ENCODE measurements around the gene TFAP2A.

Gene TFAP2A

GRCh38 chr6:10385524-10386132, 29.2 kb downstream of the TFAP2A start:
- no peak for DNase-seq

DNA sequence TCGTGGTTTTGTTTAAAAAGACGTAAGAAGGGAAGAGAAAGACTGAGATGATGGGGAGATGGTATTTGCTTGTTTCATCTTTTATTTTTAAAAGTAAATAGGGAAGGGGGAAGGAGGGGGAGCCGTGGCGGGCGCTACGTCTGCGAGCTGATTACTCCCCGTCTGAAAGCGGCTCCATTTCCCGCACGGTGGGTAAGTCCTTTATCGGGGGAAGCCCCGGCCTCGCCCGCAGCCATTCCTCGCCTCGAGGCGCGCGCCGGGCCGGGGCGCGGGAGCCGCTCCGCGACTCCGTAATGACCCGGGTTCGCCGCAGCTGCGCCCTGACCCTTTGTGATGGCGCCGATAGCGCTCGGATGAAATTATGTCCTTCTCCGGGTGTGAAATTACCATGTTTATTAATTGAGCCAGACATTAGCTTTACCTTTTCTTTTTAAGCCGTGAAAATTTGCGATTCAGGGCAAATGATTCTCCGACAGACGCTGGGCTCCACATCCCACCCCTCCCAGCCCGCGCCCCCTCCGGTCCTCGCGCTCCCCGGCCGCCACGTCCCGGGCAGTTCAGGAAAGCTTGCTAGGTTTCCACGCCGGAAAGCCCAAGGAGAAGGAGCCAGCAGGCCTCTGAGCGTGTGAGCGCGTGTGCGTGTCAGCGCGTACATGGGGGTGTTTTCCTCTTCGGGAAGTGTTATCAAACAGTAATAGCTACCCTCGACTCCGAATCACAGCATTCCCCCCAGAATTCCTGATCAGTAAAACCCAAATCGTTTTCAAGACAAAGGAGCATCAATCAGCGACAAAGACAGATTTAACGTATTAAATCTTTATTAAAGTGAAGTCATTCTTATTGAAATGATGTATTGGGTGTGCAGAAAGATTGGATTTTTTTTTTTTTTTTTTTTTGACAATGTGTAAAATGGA, 30.0 kb downstream of the TFAP2A start:
- no peak for DNase-seq

DNA sequence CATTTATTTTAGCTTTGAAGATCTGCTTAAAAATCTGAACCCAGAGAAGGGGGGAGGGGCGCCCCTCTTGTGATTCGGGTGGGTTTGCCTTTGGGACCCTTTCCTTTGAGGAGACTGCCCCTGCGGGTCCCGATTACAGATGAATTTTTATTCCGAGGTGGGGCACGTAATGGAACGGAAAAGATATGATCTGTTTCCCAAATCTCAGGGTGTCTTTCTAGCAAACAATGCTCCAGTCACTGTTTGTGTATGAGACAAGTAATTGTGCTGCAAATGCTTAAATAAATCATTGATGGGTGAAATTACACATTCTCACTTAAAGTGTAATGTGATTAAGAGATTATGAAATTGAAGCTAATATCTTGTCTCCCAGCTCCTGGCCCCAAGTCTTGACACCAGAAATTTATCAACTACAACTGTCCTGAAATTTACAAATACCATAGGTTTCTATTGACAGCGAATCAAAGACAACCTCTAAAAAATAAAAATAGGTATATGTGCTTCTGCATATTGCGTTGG, 30.7 kb downstream of the TFAP2A start:
- DNase-seq = no peak

GRCh38 chr6:10383331-10384090, 31.4 kb downstream of the TFAP2A start:
- peak in 1 of 58 donors; percentile 10 for DNase-seq

- no peak for DNase-seq
These were observed 32.0 kb downstream of the TFAP2A start for GRCh38 chr6:10382728-10383330.

DNA sequence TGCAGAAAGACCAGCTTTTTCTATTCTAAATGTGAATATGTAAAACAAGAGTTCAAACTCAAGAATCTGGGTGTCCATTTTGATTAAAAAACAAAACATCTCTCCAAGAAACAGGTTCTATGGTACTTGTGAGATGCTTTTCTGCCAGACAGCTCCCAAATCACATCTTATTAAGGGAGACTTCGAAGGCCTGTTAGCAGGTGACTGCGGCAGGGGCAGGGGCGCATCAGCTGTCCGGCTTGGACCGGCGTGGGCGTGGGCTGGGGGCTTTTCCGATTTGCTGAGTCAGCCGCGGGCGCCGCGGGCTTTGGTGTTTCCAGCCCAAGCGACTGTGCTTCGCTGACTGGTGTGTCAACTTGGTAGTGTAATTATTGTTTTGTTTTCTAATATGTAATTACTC, 32.6 kb downstream of the TFAP2A start:
- no peak for DNase-seq

DNA sequence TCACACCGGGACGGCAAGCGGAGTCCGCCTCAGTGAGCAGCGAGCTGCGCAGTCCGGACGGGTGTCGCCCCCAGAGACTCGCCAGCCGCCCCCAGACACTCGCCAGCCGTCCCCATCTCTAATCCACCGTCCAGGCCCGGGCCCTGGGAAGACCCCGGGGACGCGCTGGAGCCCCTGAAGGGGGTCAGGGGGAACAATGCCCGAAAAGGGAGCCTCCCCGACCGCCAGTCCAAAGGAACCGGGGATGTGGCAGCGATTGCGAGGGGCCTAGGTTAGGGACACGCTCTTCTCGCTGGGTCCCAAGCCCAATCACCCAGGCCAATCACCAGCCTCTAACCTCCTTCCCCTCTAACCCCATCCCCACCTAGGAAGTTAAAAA, 33.1 kb downstream of the TFAP2A start:
- peak in 1 of 58 donors; percentile 3 for DNase-seq

- no peak for DNase-seq
These were observed 33.6 kb downstream of the TFAP2A start for GRCh38 chr6:10381133-10381829.

GRCh38 chr6:10375391-10375969, 39.4 kb downstream of the TFAP2A start:
- no peak for DNase-seq

DNA sequence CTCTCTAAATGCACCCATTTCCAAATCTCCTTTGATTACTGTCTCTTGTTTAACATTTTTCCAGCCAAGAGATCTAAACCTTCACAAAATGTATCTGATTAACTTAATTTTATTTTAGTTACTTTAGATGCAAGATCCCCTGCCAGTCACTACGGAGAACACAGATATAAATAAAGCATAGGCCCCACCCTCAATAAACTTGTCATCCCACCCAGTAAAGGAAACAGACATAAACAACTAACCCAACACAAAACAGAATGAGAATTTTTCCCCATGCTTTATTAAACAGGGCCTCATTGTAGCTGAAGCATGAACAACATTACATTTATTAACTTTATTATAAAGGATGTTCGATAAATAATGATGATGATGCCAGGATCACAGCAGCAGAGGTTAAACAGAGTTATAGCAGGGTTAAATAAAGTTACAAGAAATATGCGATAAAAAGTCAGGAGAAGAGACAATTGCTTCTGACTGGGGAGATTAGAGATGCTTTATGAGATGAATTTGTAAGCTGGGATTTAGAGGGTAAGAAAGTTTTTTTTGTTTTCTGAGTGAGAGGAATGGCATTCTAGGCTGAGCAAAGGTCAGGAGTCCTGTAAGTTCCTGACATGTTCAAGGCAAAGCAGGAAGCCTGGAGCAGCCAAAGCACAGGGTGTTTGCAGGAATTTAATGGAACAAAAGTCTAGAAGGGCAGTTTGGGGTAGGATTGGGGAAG, 41.1 kb downstream of the TFAP2A start:
- DNase-seq = no peak

DNA sequence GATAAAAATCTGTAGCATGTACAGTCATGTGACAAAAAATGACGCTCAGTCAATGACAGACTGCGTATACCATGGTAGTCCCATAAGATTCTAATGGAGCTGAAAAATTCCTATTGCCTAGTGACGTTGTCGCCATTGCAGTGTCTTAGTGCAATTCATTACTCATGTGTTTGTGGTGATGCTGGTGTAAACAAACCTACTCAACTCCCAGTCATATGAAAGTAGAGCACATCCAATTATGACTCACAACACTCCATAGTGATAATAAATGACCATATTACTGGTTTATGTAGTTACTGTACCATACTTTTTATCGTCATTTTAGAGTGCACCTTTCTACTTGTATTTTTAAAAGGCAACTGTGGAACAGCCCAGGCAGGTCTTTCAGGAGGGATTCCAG, 45.0 kb downstream of the TFAP2A start:
- DNase-seq = no peak

DNA sequence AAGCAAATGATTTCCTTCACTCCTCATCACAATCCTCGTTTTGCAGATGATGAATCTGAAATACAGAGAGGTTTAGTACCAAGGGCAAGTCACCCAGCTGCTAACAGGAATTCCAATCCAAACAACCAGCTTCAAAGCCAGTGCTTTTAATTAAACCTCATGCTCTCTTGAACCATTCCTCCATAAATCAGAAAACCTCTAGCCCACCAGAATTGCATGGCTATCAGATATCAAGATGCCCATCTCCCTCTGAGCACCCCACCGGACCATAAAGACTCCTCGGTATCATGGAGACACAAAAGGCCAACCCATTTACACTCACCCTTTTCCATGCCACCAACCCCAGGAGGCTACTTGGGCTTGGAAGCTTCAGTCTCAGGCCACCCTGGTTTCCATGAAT, 46.0 kb downstream of the TFAP2A start:
- no peak for DNase-seq

GRCh38 chr6:10363911-10364310, 51.0 kb downstream of the TFAP2A start:
- no peak for DNase-seq

- no peak for DNase-seq
These were observed 52.6 kb downstream of the TFAP2A start for GRCh38 chr6:10362300-10362699.

GRCh38 chr6:10361428-10361827, 53.4 kb downstream of the TFAP2A start:
- DNase-seq = no peak

- no peak for DNase-seq
These were observed 55.3 kb downstream of the TFAP2A start for GRCh38 chr6:10359581-10359980.

DNA sequence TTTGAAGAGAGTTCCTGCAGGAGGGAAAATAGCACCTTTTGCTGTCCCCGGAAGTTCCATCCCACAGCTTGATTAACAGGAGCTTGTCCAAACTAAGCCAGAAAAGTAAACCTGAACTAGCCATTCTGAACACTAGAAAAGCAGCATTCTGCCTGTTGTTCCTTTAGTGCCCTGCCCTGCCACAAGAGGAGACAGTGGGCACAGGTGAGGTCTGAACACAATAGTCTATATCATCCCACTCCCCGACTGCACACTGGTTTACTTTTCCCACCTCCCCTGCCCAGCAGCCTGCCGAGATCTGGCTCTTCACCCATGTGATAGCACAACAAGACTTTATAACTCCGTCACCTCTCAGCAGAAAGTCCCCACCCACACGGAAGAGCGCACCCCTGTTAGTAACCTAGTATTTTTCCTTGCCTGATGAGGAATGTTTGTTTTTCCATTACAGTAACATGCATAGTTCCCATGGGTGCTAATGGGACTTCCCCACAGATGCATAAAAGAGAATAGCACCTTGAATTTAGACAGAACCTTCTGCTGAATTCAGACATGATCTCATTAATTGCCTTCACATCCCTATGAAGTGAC, 59.7 kb downstream of the TFAP2A start:
- DNase-seq = no peak

GRCh38 chr6:10351791-10352190, 63.1 kb downstream of the TFAP2A start:
- DNase-seq = no peak

- no peak for DNase-seq
These were observed 64.2 kb downstream of the TFAP2A start for GRCh38 chr6:10350720-10351119.

All from anterior cingulate cortex (tissue), 58 donors.